NCI-H446 treated with DMSO at 0.1 percent for 48 hours (cell line): ENCODE data around the gene PRR23C.
"Not testable (repeated sequence)": the region's sequence is repeated elsewhere in the genome, so short reads cannot be mapped to it uniquely, and the experiment has no call there.

Experiments used
- DNase-seq: peaks from one replicate; lab custom pipeline; 2025; lab: John Stamatoyannopoulos, UW

Gene PRR23C

GRCh38 chr3:139044366-139045210, at the start of gene PRR23C:
PRR23C (minus strand) TSS chr3:139044892; CDS start chr3:139044620, 272 bp downstream.
- no peak for DNase-seq

DNA sequence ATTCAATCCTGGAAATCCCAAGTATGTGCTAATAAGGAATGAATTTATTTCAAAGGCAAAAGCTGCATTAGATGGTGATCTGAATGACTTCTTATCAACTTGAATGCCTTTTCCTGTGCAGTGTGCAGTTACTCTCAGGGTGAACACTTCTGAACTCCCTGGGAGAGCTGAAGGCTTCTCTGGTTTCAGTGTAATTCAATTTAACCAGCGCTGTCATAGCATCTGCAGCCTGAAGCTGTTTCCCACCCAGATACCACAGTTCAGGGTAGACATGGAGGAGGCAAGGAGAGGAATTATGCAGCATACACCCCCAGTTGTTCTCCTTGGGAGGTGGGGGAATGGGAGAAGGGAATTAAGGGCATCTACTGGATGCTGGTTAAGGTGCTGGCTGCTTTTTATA, 49.1 kb upstream of the PRR23C start:
- DNase-seq = no peak

- no peak for DNase-seq
These were observed 44.0 kb upstream of the PRR23C start for GRCh38 chr3:139088462-139089324.

- DNase-seq = no peak
These were observed 42.9 kb upstream of the PRR23C start for GRCh38 chr3:139087621-139088020.

DNA sequence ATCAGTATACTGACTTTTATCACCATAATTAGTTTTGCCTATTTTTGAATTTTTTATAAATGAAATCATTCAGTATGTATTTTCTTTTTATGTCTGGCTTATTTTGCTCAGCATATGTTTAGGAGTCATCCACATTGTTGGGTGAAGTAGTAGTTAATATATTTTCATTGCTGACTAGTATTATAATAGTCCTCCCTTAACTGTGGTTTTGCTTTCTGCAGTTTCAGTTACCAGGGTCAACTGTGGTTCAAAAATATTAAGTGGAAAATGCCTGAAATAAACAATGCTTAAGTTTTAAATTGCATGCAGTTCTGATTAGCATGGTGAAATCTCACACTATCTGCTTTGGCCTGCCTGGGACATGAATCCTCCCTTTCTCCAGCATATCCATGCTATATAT, 39.5 kb upstream of the PRR23C start:
- no peak for DNase-seq

DNA sequence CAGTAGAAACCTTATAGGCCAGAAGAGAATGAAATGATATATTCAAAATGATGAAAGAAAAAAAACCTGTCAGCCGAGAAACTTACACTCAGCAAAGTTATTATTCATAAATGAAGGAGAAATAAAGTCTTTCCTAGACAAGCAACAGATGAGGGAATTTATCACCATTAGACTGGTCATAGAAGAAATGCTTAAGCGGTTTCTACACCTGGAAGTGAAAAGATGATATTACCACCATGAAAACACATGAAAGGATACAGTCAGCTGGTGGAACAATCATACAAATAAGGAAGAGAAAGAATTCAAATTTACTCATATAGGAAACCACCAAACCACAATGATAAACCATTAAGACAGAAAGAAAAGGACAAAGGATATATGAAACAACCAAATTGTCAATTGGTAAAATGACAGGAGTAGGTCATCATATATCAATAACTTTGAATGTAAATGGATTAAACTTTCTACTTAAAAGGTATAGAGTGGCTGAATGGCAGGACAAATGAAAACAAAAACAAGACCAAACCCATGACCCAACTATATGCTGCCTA, 29.9 kb upstream of the PRR23C start:
- DNase-seq = no peak

- no peak for DNase-seq
These were observed 18.2 kb upstream of the PRR23C start for GRCh38 chr3:139062918-139063317.

- no peak for DNase-seq
These were observed 8.3 kb upstream of the PRR23C start for GRCh38 chr3:139052802-139053600.

- DNase-seq = no peak
These were observed 932 bp downstream of the PRR23C start for GRCh38 chr3:139043554-139044365.

- DNase-seq = no peak
These were observed 7.2 kb downstream of the PRR23C start for GRCh38 chr3:139037478-139037877.

DNA sequence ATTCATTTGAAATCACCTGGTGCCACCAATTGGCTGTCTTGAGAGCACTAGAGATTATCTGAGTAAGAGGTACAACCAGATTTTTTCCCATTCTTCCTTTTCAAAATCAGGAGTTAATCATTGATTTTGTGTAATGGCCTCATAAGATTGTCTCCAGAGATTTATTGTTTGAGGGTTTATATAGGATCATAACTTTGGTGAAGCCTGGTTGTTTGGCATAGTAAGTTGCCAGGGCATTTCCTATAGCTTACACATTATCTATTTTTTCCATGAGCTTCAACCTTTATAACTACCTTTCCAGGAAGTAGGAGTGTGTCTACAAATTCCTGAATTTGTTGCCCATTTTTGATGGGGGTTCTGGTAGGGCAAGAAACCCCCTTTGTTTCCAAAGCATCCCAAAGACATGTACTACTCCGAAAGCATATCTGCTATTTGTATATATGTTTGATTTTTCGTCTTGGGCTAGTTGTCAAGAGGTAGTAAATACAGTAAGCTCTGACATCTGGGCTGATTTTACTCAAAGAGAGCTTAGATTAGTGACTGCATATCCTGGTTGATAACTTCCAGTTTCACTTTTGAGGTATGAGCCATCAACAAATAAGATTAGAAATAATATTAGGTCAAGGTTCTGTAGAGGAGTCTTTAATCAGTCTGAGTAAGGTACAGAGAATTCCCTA, 12.2 kb downstream of the PRR23C start:
- DNase-seq = no peak

- not testable (repeated sequence) for DNase-seq
These were observed 14.1 kb downstream of the PRR23C start for GRCh38 chr3:139030576-139030975.

DNA sequence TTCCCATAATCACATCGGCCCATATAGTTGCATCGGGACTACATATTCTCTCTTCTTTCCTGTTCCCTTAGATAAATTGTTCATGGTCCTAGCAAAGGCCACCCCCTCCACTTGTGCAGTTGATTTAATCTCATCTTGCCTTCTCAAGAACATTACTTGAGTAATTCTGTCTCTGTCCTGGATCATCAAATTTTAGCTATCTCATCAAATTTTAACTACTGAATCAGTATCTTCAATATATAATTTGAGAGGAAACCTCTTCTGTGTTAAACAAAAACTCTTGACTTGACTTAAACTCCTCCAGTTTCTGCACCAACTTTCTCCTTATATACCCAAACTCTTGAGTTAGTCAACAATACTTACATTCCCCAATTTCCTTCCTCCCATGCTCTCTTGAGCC, 19.7 kb downstream of the PRR23C start:
- DNase-seq = no peak

DNA sequence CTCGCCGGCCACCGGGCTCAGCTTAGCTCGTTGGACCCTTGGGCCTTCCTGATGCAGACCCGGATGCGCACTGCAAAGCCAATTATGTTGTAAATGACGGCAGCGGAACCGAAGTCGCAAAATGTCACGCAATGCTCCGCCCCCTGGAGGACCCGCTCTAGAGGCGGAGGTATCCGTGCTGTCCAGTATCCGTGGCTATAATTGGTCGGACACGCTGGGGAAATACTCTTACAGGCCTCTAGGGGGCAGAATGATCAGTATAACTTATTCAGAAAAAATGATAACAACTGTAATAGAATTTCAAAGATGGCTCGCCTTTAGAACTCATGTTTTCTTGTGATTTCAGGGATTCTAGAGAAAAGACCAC, 23.8 kb downstream of the PRR23C start, which contains the start of gene PRR23B:
TSS of gene PRR23B (minus strand) at position 59 of the 367 bp plus-strand sequence. CDS start 265 bp downstream, outside the sequence.
- DNase-seq = no peak

DNA sequence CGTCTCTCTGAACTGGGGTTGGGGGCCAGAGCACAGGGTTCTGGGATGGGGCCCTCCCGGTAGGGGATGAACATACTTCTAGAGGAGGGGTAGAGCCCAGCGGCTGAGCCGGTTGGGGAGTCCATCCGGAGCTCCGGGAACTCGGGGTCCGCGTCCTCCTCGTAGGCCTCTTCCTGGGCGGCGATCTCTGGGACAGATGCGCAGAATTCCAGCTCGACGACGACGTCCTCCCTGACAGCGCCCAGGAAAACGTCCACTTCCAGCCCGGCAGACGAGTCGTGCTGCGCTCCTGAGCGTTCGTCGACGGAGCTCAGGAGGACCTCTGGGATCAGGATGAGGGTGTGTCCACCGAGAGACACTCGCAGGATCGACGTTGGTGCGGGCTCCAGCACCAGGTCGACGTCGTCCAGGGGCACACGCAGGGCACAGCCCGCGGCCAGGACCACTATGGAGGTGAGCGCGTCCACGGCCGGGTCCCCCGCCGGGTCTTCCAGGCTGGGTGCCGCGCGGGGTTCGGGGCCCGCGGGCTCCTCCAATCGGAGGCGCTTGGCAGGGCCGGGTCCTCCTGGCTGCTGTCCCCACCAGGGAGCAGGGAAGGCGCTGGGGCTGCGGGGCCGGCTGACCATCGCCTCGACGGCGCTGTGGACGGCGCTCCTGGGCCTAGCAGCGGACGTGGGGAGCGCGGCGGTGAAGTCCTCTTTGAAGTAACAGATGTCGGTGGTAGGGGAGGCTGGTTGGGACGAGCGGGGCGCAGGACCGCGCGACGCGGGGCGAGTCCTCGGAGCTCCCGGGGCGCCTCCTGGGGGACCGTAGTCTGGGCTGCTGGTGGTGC, 24.4 kb downstream of the PRR23C start:
- DNase-seq = no peak

GRCh38 chr3:139016430-139017048, 28.2 kb downstream of the PRR23C start:
- no peak for DNase-seq

- DNase-seq = no peak
These were observed 38.5 kb downstream of the PRR23C start, which contains the start of gene PRR23A for GRCh38 chr3:139006051-139006716. PRR23A (minus strand) TSS chr3:139006268; CDS start chr3:139006268, 0 bp downstream.

GRCh38 chr3:139005356-139005993, 39.2 kb downstream of the PRR23C start:
- DNase-seq = no peak
